ENCODE measurements around the gene KPRP. TPM values are rescaled to one million over a fixed set of nuclear protein-coding genes. Genes with fewer than 3 reads are reported as not detected.

The KPRP gene, protein sequence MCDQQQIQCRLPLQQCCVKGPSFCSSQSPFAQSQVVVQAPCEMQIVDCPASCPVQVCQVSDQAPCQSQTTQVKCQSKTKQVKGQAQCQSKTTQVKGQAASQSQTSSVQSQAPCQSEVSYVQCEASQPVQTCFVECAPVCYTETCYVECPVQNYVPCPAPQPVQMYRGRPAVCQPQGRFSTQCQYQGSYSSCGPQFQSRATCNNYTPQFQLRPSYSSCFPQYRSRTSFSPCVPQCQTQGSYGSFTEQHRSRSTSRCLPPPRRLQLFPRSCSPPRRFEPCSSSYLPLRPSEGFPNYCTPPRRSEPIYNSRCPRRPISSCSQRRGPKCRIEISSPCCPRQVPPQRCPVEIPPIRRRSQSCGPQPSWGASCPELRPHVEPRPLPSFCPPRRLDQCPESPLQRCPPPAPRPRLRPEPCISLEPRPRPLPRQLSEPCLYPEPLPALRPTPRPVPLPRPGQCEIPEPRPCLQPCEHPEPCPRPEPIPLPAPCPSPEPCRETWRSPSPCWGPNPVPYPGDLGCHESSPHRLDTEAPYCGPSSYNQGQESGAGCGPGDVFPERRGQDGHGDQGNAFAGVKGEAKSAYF
- total RNA-seq: not detected in 2 replicates

GRCh38 chr1:152757747-152758146 is at the start of gene KPRP:
Gene KPRP, plus strand, starts transcription at chr1:152758025. Its CDS starts 1,564 bp downstream, at chr1:152759589.

DNA sequence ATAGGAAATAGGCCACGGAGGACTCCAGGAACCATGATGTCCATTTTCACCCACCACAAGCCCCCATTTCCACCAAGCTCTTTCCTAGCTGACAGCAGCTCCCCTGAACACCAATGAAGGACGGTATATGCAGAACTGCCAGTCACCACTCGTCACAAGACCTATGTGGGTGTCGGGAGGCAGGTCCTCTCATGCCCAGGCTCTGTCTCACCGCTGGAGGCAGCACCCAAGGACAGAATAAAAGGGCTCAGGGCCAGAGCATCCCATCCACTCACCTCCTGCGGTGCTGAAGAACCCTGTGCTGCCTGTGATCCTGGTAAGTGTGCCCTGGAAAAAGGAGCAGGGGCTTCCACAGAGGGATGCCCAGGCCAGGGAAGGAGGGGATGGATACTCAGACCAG is 17.1 kb downstream of the KPRP start, which contains the start of gene LCE1F:
Gene LCE1F, plus strand, starts transcription at position 266 of the 400 bp plus-strand sequence. CDS start 1,232 bp downstream, outside the sequence.

GRCh38 chr1:152786077-152786476 is 28.3 kb downstream of the KPRP start, which contains the start of gene LCE1E:
Gene LCE1E, plus strand, starts transcription at chr1:152786257. Its CDS starts 1,043 bp downstream, at chr1:152787300.

DNA sequence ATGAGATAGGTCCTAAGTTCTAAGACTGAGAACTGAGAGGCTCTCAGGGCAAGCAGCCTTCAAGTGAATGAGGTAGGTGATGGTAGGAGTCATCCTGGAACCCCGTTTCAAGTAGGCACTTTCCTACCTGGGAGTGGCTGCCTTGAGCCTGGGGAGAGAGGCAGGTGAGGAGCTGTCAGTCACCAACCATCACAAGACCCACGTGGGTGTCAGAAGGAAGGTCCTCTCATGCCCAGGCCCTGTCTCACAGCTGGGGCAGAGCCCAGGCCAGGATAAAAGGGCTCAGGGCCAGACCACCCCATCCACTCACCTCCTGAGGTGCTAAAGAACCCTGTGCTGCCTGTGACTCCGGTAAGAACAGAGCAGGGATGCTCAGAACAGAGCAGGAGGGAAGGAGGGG is 38.6 kb downstream of the KPRP start, which contains the start of gene LCE1D:
Gene LCE1D, plus strand, starts transcription at position 301 of the 400 bp plus-strand sequence. CDS start 1,074 bp downstream, outside the sequence.

GRCh38 chr1:152806576-152806975 is 48.8 kb downstream of the KPRP start, which contains the start of gene LCE1C:
Gene LCE1C, minus strand, starts transcription at chr1:152806651. Its CDS starts 1,173 bp downstream, at chr1:152805478.

Other genes with a start within 250 kb of the KPRP start
- not detected in 2 replicates for gene LCE5A, start 247.2 kb upstream of the KPRP start, total RNA-seq
- gene CRCT1, start 243.5 kb upstream of the KPRP start, total RNA-seq: not detected in 2 replicates
- not detected in 2 replicates for gene LCE3E, start 191.2 kb upstream of the KPRP start, total RNA-seq
- not detected in 2 replicates for gene LCE3D, start 177.5 kb upstream of the KPRP start, total RNA-seq
- gene LCE3C, start 157.8 kb upstream of the KPRP start, total RNA-seq: not detected in 2 replicates
- not detected in 2 replicates for gene LCE3B, start 144.2 kb upstream of the KPRP start, total RNA-seq
- gene LCE3A, start 134.9 kb upstream of the KPRP start, total RNA-seq: not detected in 2 replicates
- gene LCE2D, start 94.6 kb upstream of the KPRP start, total RNA-seq: not detected in 2 replicates
- not detected in 2 replicates for gene LCE2C, start 82.7 kb upstream of the KPRP start, total RNA-seq
- not detected in 2 replicates for gene LCE2B, start 71.9 kb upstream of the KPRP start, total RNA-seq
- not detected in 2 replicates for gene LCE2A, start 59.7 kb upstream of the KPRP start, total RNA-seq
- not detected in 2 replicates for gene LCE4A, start 49.9 kb upstream of the KPRP start, total RNA-seq
- not detected in 2 replicates for gene LCE1F, start 17.1 kb downstream of the KPRP start, total RNA-seq
- not detected in 2 replicates for gene LCE1E, start 28.2 kb downstream of the KPRP start, total RNA-seq
- not detected in 2 replicates for gene LCE1D, start 38.7 kb downstream of the KPRP start, total RNA-seq
- not detected in 2 replicates for gene LCE1C, start 48.6 kb downstream of the KPRP start, total RNA-seq
- gene LCE1B, start 53.9 kb downstream of the KPRP start, total RNA-seq: not detected in 2 replicates
- not detected in 2 replicates for gene LCE1A, start 69.4 kb downstream of the KPRP start, total RNA-seq
- gene LCE6A, start 84.8 kb downstream of the KPRP start, total RNA-seq: not detected in 2 replicates
- not detected in 2 replicates for gene LCE7A, start 102.0 kb downstream of the KPRP start, total RNA-seq
- gene SMCP, start 120.3 kb downstream of the KPRP start, total RNA-seq: not detected in 2 replicates
- gene IVL, start 150.5 kb downstream of the KPRP start, total RNA-seq: not detected in 2 replicates
- gene SPRR5, start 189.2 kb downstream of the KPRP start, total RNA-seq: not detected in 2 replicates
- not detected in 2 replicates for gene SPRR4, start 212.6 kb downstream of the KPRP start, total RNA-seq
- not detected in 2 replicates for gene SPRR1A, start 226.1 kb downstream of the KPRP start, total RNA-seq
- gene SPRR3, start 243.7 kb downstream of the KPRP start, total RNA-seq: not detected in 2 replicates